ENCODE measurements around the gene GNLY.

Gene GNLY

DNA sequence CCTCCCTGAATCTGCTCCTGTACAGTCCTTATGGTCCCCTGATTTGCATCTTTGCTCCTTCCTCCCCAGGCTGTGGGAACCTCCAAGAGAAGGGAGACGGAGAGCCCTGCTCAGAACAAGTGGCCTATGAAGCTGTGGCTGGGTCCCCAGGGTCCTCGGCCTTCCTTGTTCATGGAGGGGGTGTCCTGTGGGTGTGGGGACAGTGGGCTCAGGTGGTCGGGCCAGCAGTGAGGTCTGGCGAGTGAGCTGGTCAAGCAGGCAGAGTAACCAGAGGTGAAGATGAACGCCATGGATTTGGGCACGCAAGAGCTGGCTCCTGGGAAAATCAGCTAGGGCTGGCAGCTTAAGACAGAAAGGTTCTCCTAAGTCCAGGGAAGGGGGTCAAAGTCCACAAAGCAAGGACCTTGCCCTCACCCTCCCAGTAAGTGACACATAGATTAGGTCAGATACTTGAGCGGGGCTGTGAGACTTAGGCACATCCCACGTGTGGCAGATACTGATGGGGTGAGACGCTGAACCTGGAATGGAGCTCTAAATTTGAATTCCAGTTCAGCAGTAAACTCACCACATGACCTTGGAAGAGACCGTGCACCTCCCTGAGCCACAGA is 24.8 kb downstream of the GNLY start:
- H3K27ac ChIP-seq (ENCODE audit: low read depth, low read length, severe bottlenecking) = no peak overlapping the region
- no peak overlapping the region for H3K4me3 ChIP-seq (ENCODE audit: extremely low read depth, insufficient read depth, low read length, poor library complexity, severe bottlenecking)
- 90 to 94% methylated on average over 7 to 10 of the region's 10 CpGs for WGBS, 2 experiments (ENCODE audit: insufficient coverage in 2 of 2)
- H3K4me1 ChIP-seq (ENCODE audit: control insufficient read depth, insufficient read depth, low read length, poor library complexity, severe bottlenecking) = peaks cover 7% of the 10 kb centered on the region
- H3K36me3 ChIP-seq (ENCODE audit: control insufficient read depth, insufficient read depth, low read length) = no peaks in the 10 kb centered on the region
- no peaks in the 10 kb centered on the region for H3K9me3 ChIP-seq (ENCODE audit: control insufficient read depth, low read length)

GRCh38 chr2:85719609-85720240 is 25.6 kb downstream of the GNLY start:
- Histone ChIP-seq H3K9me3 (ENCODE audit: control insufficient read depth, low read length) (no peaks in the 10 kb centered on the region), H3K27ac (ENCODE audit: low read depth, low read length, severe bottlenecking) (no peak overlapping the region), H3K4me1 (ENCODE audit: control insufficient read depth, insufficient read depth, low read length, poor library complexity, severe bottlenecking) (peaks cover 7% of the 10 kb centered on the region), H3K36me3 (ENCODE audit: control insufficient read depth, insufficient read depth, low read length) (no peaks in the 10 kb centered on the region), H3K4me3 (ENCODE audit: extremely low read depth, insufficient read depth, low read length, poor library complexity, severe bottlenecking) (no peak overlapping the region)
- 84 to 100% methylated on average over 2 to 4 of the region's 6 CpGs for WGBS, 2 experiments (ENCODE audit: insufficient coverage in 2 of 2)

- H3K4me1 ChIP-seq (ENCODE audit: control insufficient read depth, insufficient read depth, low read length, poor library complexity, severe bottlenecking) = peaks cover 7% of the 10 kb centered on the region
- no peak overlapping the region for H3K27ac ChIP-seq (ENCODE audit: low read depth, low read length, severe bottlenecking)
- no peaks in the 10 kb centered on the region for H3K36me3 ChIP-seq (ENCODE audit: control insufficient read depth, insufficient read depth, low read length)
- WGBS, 2 experiments (ENCODE audit: insufficient coverage in 2 of 2) = 50 to 100% methylated on average over 1 of the region's 1 CpG
- no peak overlapping the region for H3K4me3 ChIP-seq (ENCODE audit: extremely low read depth, insufficient read depth, low read length, poor library complexity, severe bottlenecking)
- H3K9me3 ChIP-seq (ENCODE audit: control insufficient read depth, low read length) = no peaks in the 10 kb centered on the region
These were observed 26.4 kb downstream of the GNLY start for GRCh38 chr2:85720533-85720932.

GRCh38 chr2:85721641-85722040 is 27.5 kb downstream of the GNLY start:
- no peak overlapping the region for H3K4me3 ChIP-seq (ENCODE audit: extremely low read depth, insufficient read depth, low read length, poor library complexity, severe bottlenecking)
- no peaks in the 10 kb centered on the region for H3K36me3 ChIP-seq (ENCODE audit: control insufficient read depth, insufficient read depth, low read length)
- H3K9me3 ChIP-seq (ENCODE audit: control insufficient read depth, low read length) = no peaks in the 10 kb centered on the region
- H3K4me1 ChIP-seq (ENCODE audit: control insufficient read depth, insufficient read depth, low read length, poor library complexity, severe bottlenecking) = peaks cover 7% of the 10 kb centered on the region
- WGBS, 2 experiments (ENCODE audit: insufficient coverage in 2 of 2) = 84 to 86% methylated on average over 3 to 4 of the region's 4 CpGs
- H3K27ac ChIP-seq (ENCODE audit: low read depth, low read length, severe bottlenecking) = no peak overlapping the region

- Histone ChIP-seq H3K9me3 (ENCODE audit: control insufficient read depth, low read length) (no peaks in the 10 kb centered on the region), H3K36me3 (ENCODE audit: control insufficient read depth, insufficient read depth, low read length) (no peaks in the 10 kb centered on the region), H3K27ac (ENCODE audit: low read depth, low read length, severe bottlenecking) (no peak overlapping the region), H3K4me3 (ENCODE audit: extremely low read depth, insufficient read depth, low read length, poor library complexity, severe bottlenecking) (no peak overlapping the region), H3K4me1 (ENCODE audit: control insufficient read depth, insufficient read depth, low read length, poor library complexity, severe bottlenecking) (peaks cover 4% of the 10 kb centered on the region)
- 97% methylated on average over 5 to 6 of the region's 6 CpGs for WGBS, 2 experiments (ENCODE audit: insufficient coverage in 2 of 2)
These were observed 28.4 kb downstream of the GNLY start for GRCh38 chr2:85722519-85722918.

DNA sequence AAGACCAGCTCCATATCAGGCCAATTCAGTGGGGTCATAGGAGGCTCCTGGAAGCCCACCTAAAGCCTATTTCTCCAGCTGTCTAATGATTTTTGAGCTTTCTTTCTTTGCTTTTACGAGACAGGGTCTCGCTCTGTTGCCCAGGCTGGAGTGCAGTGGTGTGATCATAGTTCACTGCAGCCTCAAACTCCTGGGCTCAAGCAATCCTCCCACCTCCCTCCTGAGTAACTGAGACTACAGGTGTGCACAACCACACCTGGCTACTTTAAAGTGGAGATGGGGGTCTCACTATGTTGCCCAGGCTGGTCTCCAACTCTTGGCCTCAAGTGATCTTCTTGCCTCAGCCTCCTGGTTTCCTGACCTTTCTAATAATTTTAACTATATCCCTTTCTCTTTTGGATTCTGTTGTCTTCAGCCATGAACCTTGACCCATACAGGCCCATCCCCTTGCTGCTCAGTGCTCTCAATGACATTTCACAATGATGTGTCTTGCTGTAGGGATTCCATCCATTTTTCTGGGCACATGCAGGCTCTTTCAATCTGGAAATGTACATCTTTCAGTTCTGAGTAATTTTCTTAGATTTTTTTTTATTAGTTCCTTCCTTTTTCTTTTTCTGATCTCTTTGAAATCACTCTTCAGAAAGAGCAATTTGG is 29.7 kb downstream of the GNLY start:
- Histone ChIP-seq H3K9me3 (ENCODE audit: control insufficient read depth, low read length) (no peaks in the 10 kb centered on the region), H3K36me3 (ENCODE audit: control insufficient read depth, insufficient read depth, low read length) (no peaks in the 10 kb centered on the region), H3K27ac (ENCODE audit: low read depth, low read length, severe bottlenecking) (no peak overlapping the region), H3K4me3 (ENCODE audit: extremely low read depth, insufficient read depth, low read length, poor library complexity, severe bottlenecking) (no peak overlapping the region), H3K4me1 (ENCODE audit: control insufficient read depth, insufficient read depth, low read length, poor library complexity, severe bottlenecking) (no peaks in the 10 kb centered on the region)
- WGBS, 2 experiments (ENCODE audit: insufficient coverage in 2 of 2) = no CpG with 5 or more reads among the region's 2 CpGs

GRCh38 chr2:85724731-85725181 is 30.6 kb downstream of the GNLY start:
- no peak overlapping the region for H3K27ac ChIP-seq (ENCODE audit: low read depth, low read length, severe bottlenecking)
- 75 to 92% methylated on average over 2 to 4 of the region's 5 CpGs for WGBS, 2 experiments (ENCODE audit: insufficient coverage in 2 of 2)
- no peaks in the 10 kb centered on the region for H3K36me3 ChIP-seq (ENCODE audit: control insufficient read depth, insufficient read depth, low read length)
- peaks cover 4% of the 10 kb centered on the region for H3K4me1 ChIP-seq (ENCODE audit: control insufficient read depth, insufficient read depth, low read length, poor library complexity, severe bottlenecking)
- no peak overlapping the region for H3K4me3 ChIP-seq (ENCODE audit: extremely low read depth, insufficient read depth, low read length, poor library complexity, severe bottlenecking)
- H3K9me3 ChIP-seq (ENCODE audit: control insufficient read depth, low read length) = no peaks in the 10 kb centered on the region

- H3K36me3 ChIP-seq (ENCODE audit: control insufficient read depth, insufficient read depth, low read length) = no peaks in the 10 kb centered on the region
- no CpG with 5 or more reads among the region's 2 CpGs for WGBS, 2 experiments (ENCODE audit: insufficient coverage in 2 of 2)
- peaks cover 4% of the 10 kb centered on the region for H3K4me1 ChIP-seq (ENCODE audit: control insufficient read depth, insufficient read depth, low read length, poor library complexity, severe bottlenecking)
- no peaks in the 10 kb centered on the region for H3K9me3 ChIP-seq (ENCODE audit: control insufficient read depth, low read length)
- no peak overlapping the region for H3K4me3 ChIP-seq (ENCODE audit: extremely low read depth, insufficient read depth, low read length, poor library complexity, severe bottlenecking)
- no peak overlapping the region for H3K27ac ChIP-seq (ENCODE audit: low read depth, low read length, severe bottlenecking)
These were observed 31.3 kb downstream of the GNLY start for GRCh38 chr2:85725451-85725850.

GRCh38 chr2:85727798-85728197 is 33.6 kb downstream of the GNLY start:
- 84 to 91% methylated on average over 3 to 5 of the region's 10 CpGs for WGBS, 2 experiments (ENCODE audit: insufficient coverage in 2 of 2)
- no peak overlapping the region for H3K27ac ChIP-seq (ENCODE audit: low read depth, low read length, severe bottlenecking)
- H3K36me3 ChIP-seq (ENCODE audit: control insufficient read depth, insufficient read depth, low read length) = no peaks in the 10 kb centered on the region
- peaks cover 4% of the 10 kb centered on the region for H3K4me1 ChIP-seq (ENCODE audit: control insufficient read depth, insufficient read depth, low read length, poor library complexity, severe bottlenecking)
- no peaks in the 10 kb centered on the region for H3K9me3 ChIP-seq (ENCODE audit: control insufficient read depth, low read length)
- H3K4me3 ChIP-seq (ENCODE audit: extremely low read depth, insufficient read depth, low read length, poor library complexity, severe bottlenecking) = no peak overlapping the region

- WGBS, 2 experiments (ENCODE audit: insufficient coverage in 2 of 2) = 80 to 100% methylated on average over 1 of the region's 5 CpGs
- Histone ChIP-seq H3K4me1 (ENCODE audit: control insufficient read depth, insufficient read depth, low read length, poor library complexity, severe bottlenecking) (peaks cover 4% of the 10 kb centered on the region), H3K36me3 (ENCODE audit: control insufficient read depth, insufficient read depth, low read length) (no peaks in the 10 kb centered on the region), H3K4me3 (ENCODE audit: extremely low read depth, insufficient read depth, low read length, poor library complexity, severe bottlenecking) (no peak overlapping the region), H3K9me3 (ENCODE audit: control insufficient read depth, low read length) (no peaks in the 10 kb centered on the region), H3K27ac (ENCODE audit: low read depth, low read length, severe bottlenecking) (no peak overlapping the region)
These were observed 34.2 kb downstream of the GNLY start for GRCh38 chr2:85728342-85728741.
